Keratinocyte (primary cell): ENCODE data around the gene BCAP31.

ENCODE experiments used
- CTCF ChIP-seq, 3 experiments: IDR thresholded peaks in 1 of 3; conservative IDR thresholded peaks in 1 of 3; optimal IDR thresholded peaks in 1 of 3; 2 replicates in 2 of 3; 3 replicates in 1 of 3; pipeline versions ENCODE3 to v1.5.1; 2011; ENCODE audit warnings: low read length in 3 of 3, mild to moderate bottlenecking in 3 of 3, moderate library complexity in 2 of 3, control low read depth in 1 of 3, inconsistent platforms in 1 of 3; ENCODE audit not compliant: insufficient read depth in 2 of 3; ENCODE audit errors: extremely low read depth in 1 of 3
- EZH2 ChIP-seq: IDR thresholded peaks from one replicate; pipeline ENCODE4 v1.6.1; 2012; ENCODE audit warnings: inconsistent platforms, mild to moderate bottlenecking, low read length, moderate library complexity

GRCh38 chrX:153697924-153698865, 26.0 kb downstream of the BCAP31 start:
- no peak for TF ChIP-seq CTCF (optimal IDR thresholded peaks at IDR 0.05 in 1 of 3, IDR thresholded peaks at IDR 0.05 in 1 of 3, conservative IDR thresholded peaks at IDR 0.05 in 1 of 3; ENCODE audit: extremely low read depth in 1 of 3, insufficient read depth in 2 of 3, low read length in 3 of 3)
- no peak for TF ChIP-seq EZH2
